Activated CD8-positive, alpha-beta memory T cell treated with anti-CD3 and anti-CD28 coated beads for 48 hours (primary cell): ENCODE results near the gene SLC6A1.

Experiments used
- DNase-seq, 3 experiments: peaks; one replicate each; pipeline ENCODE4 v3.0.0-alpha.2; 2020; ENCODE audit warnings: low read depth in 2 of 3, low spot score in 2 of 3

The SLC6A1 gene

DNA sequence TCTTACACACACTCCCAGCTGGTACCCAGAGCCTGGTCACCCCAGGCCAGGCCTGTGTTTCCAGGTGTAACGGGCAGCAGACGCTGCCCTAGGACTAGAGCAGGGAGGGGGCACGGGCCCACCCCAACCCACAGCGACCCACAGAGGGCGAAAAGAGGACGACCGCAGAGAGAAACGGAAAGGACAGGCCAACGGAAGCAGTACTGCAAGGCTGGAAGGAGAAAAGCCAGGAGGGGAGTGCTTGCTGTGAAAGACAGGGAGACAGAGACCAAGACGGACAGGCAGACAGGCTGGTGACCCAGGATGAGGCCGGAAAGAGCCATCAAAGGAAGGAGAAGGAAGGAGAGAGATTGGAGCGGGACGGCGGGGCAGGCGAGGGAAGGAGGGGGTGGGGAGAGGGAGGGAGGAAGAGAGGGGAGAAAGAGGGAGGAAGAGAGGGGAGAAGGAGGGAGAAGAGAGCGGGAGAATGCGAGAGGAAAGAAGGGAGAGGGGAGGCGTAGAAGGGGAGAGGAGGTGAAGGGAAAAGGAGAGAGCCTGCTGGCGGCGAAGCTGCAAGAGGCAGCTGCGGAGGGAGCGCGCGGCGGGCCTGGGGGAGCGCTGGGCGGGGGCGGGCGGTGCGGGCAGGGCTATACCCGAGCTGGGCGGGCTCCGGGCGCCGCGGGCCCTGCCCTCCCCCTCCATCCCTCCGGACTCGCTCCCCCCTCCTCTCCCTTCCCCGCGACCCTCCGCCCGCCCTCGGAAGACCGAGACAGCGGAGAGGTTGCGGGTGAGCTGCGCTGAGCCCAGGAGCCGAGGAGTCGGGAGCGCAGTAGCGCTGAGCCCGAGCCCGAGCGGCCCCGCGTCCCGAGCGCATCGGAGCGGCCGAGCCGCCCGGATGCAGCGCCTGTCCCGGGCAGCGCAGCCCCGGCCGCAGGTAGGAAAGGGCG is at the start of gene SLC6A1:
SLC6A1 (plus strand) TSS at position 732 of the 926 bp plus-strand sequence. CDS start 24,464 bp downstream, outside the sequence.
- DNase-seq, result no peak

GRCh38 chr3:10944866-10945265 is 47.7 kb upstream of the SLC6A1 start:
- DNase-seq, result no peak

DNA sequence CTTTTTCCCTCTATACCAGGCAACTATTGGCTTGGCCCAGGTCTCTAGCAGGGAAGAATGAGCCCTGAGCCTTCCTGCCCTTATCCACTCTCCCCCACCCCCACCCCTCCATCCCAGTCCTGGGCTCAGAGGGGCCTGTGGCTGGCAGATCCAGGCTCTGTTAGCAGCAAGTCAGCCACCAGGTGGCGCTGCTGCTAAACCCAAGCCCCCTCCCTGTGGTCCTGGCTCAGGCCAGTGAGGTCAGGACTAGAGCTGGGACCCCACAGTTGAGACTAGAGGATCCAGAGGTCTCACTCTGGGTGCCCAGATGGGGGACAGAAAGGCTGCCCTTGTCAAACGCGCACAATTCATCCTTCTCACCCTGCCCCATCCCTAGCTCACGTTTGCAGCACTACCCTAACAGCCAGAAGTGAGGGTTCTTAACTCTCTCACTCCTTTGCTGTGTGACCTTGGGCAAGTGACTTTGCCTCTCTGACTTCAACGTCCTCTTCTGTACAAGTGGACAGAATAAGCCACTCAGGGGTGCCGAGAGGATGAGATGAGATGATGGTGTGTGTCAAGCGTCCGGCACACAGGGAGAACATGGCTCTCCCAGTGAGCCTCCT is 46.8 kb upstream of the SLC6A1 start:
- peak; percentile 13 to 43 (median 19) for DNase-seq

GRCh38 chr3:10946526-10946925 is 46.0 kb upstream of the SLC6A1 start:
- DNase-seq, result no peak

GRCh38 chr3:10948326-10948725 is 44.2 kb upstream of the SLC6A1 start:
- no peak for DNase-seq

GRCh38 chr3:10949197-10949596 is 43.4 kb upstream of the SLC6A1 start:
- DNase-seq, result no peak

- DNase-seq, result no peak
Measured at GRCh38 chr3:10950476-10951294, 41.9 kb upstream of the SLC6A1 start.

DNA sequence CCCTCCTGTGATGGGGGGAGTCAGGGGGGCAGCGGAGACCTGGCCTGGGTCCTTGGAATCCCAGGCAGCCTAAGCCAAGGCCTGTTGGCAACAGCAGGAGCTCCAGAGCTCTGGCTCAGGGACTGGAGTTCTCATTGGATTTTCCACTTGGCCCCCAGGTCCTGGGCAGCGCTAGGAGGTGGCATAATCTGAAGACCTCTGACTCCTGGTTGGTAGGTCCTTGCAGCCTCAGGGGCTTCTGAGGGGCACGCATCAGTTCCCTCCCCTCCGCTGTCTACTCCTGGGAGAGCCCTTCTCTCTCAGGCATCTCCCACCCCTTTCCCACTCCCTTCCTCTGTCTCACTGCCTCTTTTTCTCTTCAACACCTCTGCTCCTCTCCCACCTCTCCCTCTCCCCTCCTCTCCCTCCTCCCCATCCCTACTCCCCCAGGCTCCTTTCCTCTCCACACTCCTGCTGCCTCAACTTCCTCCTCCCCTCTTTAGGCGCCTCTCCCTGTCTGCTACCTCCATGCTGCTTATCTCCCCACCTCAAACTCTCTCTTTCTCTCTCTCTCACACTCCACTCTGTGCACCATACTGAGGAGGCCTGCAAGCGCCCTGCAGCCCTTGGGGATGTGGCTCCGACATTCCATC is 41.1 kb upstream of the SLC6A1 start:
- DNase-seq, result no peak

- no peak for DNase-seq
Measured at GRCh38 chr3:10952525-10952924, 40.0 kb upstream of the SLC6A1 start.

DNA sequence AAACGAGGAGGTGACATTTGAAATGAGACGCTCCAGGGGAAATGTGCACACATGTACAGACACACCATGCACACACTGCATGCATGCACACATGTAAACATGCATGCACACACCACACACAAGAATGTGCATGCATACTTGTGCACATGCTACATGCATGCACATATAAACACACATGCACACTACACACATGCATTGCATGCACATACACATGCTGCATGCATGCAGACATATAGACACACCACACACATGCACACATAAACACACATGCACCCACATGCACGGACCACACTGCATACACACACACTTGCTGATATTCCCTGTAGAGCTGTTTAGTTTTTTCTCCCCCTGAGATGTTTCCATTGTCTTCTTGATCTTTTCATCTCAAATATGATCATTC is 37.8 kb upstream of the SLC6A1 start:
- no peak for DNase-seq

GRCh38 chr3:10955711-10956453 is 36.7 kb upstream of the SLC6A1 start:
- no peak for DNase-seq

DNA sequence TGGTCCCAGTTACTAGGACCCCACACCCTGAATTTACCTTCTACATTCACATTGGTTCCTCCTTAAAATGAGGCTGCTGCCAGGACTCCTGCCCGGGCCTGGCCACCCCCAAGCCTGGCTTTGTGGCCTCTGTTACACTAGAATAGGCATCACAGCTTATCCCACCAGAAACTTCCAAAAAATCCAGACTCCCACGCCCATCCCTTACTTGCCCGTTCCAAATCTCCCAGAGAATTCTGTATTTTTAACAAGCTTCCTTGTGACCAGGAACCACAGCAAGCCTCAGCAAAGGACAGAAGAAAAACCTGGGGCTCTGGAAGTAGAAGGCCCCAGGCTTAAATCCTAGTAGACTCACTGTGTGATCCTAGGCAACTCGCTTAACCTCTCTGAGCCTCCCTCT is 36.0 kb upstream of the SLC6A1 start:
- no peak for DNase-seq

GRCh38 chr3:10956986-10957385 is 35.6 kb upstream of the SLC6A1 start:
- DNase-seq, result no peak

- no peak for DNase-seq
Measured at GRCh38 chr3:10957976-10958749, 34.4 kb upstream of the SLC6A1 start.

DNA sequence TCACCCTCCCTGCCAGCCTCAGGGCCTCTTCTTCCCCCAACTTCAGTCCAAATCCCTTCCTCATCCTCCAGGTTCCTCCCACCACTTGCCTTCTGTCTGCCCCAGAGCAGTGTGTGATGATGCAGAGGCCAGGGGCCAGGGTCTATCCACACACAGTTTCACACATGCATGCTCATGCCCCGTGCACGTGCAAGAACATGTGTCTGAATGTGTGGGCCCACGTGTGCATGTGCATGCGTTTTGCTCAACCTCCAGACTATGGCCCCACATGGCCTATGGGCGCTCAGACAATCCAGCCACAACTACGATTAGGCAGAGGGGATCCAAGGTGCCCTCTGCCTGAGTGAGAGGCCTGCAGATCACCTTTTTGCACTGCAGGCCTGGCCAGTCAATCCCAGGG is 32.3 kb upstream of the SLC6A1 start:
- no peak for DNase-seq

- no peak for DNase-seq
Measured at GRCh38 chr3:10961921-10962320, 30.6 kb upstream of the SLC6A1 start.

DNA sequence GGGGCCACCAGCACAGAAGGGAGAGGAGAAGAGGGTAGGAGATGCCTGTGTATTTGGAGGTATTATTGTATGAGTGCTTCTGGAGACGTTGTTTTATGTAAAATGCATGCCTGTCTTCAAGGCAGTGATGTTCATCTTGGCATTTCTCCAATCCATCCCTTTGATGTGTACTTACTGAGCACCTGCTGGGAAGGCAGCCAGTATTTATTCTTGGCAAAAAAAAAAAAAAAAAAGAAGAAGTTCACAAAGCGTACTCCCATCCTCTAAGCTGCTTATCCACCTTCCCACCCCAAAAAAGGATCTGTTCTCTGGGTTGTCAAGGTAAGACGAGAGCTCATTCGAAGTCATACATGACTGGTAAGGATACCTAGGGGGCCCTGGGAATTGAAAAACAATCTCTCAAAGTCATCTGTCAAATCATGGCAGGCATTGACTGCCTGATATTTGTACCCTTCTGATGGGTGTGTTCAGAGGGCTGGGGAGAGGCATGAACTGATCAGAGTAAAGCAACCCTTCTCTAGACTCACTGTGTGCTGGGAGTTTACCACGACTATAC is 30.0 kb upstream of the SLC6A1 start:
- DNase-seq, result no peak

- DNase-seq, result no peak
Measured at GRCh38 chr3:10964537-10965167, 27.9 kb upstream of the SLC6A1 start.

GRCh38 chr3:10968401-10968800 is 24.1 kb upstream of the SLC6A1 start:
- DNase-seq, result no peak
